Astrocyte (in vitro differentiated cells and primary cell): ENCODE data around the gene CTSE.

Experiments used
- EZH2 ChIP-seq: IDR thresholded peaks from 2 replicates; pipeline ENCODE4 v1.6.1; 2012; ENCODE audit warnings: mild to moderate bottlenecking, low read length, inconsistent platforms; ENCODE audit not compliant: insufficient read depth
- TF ChIP-seq, protein P1 (sequence below): IDR thresholded peaks from 2 replicates; pipeline ENCODE4 v1.5.1; 2011; ENCODE audit warnings: low read depth, mild to moderate bottlenecking, inconsistent platforms, low read length, moderate library complexity; ENCODE audit not compliant: insufficient read depth

DNA sequence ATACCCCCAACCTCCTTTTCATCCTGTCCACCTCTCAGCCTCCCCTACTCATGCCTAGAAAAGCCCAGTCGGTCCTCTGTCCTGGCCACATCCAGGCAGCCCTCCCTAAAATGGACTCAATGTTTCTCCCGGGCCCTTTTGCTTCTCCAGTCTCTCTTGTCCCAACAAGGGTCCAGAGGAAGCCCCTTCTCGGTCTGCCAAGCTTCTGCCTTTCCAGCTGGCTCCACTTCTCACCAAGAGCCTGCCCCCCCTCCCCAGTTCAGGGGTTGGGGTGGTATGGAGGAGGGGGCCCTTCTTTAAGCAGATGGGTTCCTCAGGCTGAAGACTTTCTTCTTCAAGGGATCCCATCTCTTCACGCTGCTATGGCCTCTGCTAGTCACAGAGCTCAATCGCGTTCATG lies 44.4 kb downstream of the CTSE start:
- TF ChIP-seq, protein P1, sequence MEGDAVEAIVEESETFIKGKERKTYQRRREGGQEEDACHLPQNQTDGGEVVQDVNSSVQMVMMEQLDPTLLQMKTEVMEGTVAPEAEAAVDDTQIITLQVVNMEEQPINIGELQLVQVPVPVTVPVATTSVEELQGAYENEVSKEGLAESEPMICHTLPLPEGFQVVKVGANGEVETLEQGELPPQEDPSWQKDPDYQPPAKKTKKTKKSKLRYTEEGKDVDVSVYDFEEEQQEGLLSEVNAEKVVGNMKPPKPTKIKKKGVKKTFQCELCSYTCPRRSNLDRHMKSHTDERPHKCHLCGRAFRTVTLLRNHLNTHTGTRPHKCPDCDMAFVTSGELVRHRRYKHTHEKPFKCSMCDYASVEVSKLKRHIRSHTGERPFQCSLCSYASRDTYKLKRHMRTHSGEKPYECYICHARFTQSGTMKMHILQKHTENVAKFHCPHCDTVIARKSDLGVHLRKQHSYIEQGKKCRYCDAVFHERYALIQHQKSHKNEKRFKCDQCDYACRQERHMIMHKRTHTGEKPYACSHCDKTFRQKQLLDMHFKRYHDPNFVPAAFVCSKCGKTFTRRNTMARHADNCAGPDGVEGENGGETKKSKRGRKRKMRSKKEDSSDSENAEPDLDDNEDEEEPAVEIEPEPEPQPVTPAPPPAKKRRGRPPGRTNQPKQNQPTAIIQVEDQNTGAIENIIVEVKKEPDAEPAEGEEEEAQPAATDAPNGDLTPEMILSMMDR = no peak
- no peak for TF ChIP-seq EZH2
